Neural cell (in vitro differentiated cells): ENCODE results near the gene KSR2. TPM values are rescaled to one million over a fixed set of nuclear protein-coding genes. Genes with fewer than 3 reads are reported as not detected.
"Not testable (repeated sequence)": the region's sequence is repeated elsewhere in the genome, so short reads cannot be mapped to it uniquely, and the experiment has no call there.

Experiments used
- H2AFZ ChIP-seq: fragments of 200-600, 300-800 bp; sonication (generic), shearing (Covaris generic); 2 replicates; pipeline ENCODE4 v1.6.0; 2014; ENCODE audit warnings: low read depth, mild to moderate bottlenecking, antibody characterized with exemption, low read length, moderate library complexity
- H3F3A ChIP-seq: fragments of 200-600 bp; shearing (Covaris generic); 2 replicates; pipeline ENCODE4 v1.6.1; 2016; ENCODE audit warnings: mild to moderate bottlenecking, moderate library complexity, mixed read lengths, antibody characterized with exemption, low read length; ENCODE audit not compliant: insufficient read depth, poor library complexity, severe bottlenecking
- H3K27ac ChIP-seq: fragments of 200-600, 300-800 bp; sonication (generic), shearing (Covaris generic); 2 replicates; pipeline ENCODE4 v1.5.1; 2014; ENCODE audit warnings: mild to moderate bottlenecking, low read length, moderate library complexity
- H3K27me3 ChIP-seq: fragments of 300-800, 200-600 bp; sonication (generic), shearing (Covaris generic); 2 replicates; pipeline ENCODE4 v1.6.0; 2014; ENCODE audit warnings: mild to moderate bottlenecking, low read depth, low read length, moderate library complexity; ENCODE audit not compliant: insufficient read depth
- H3K36me3 ChIP-seq: fragments of 300-800, 200-600 bp; sonication (generic), shearing (Covaris generic); 2 replicates; pipeline ENCODE4 v1.5.1; 2014; ENCODE audit warnings: mild to moderate bottlenecking, antibody characterized with exemption, low read length, moderate library complexity; ENCODE audit not compliant: insufficient read depth
- H3K4me2 ChIP-seq: fragments of 300-800, 200-600 bp; sonication (generic), shearing (Covaris generic); 2 replicates; pipeline ENCODE4 v1.6.0; 2014; ENCODE audit warnings: mild to moderate bottlenecking, low read length
- H3K4me3 ChIP-seq: fragments of 300-800, 200-600 bp; sonication (generic), shearing (Covaris generic); 2 replicates; pipeline ENCODE4 v1.5.1; 2014; ENCODE audit warnings: mild to moderate bottlenecking, low read length, moderate library complexity
- H3K79me2 ChIP-seq: fragments of 200-600 bp; shearing (Covaris generic); replicated peaks from 2 replicates; pipeline ENCODE4 v1.6.0; 2014; ENCODE audit warnings: mild to moderate bottlenecking, low read length, moderate library complexity; ENCODE audit not compliant: insufficient read depth
- H3K9ac ChIP-seq: fragments of 300-800, 200-600 bp; sonication (generic), shearing (Covaris generic); 2 replicates; pipeline ENCODE4 v1.6.1; 2016; ENCODE audit warnings: mild to moderate bottlenecking, low read length, mixed read lengths
- H3K9me2 ChIP-seq: fragments of 200-600 bp; shearing (Covaris generic); 2 replicates; pipeline ENCODE4 v1.6.1; 2016; ENCODE audit warnings: mild to moderate bottlenecking, low read length, mixed read lengths; ENCODE audit not compliant: insufficient read depth
- H3K9me3 ChIP-seq: fragments of 200-600, 300-800 bp; sonication (generic), shearing (Covaris generic); 2 replicates; pipeline ENCODE4 v1.6.1; 2016; ENCODE audit warnings: mild to moderate bottlenecking, mixed run types, low read length, moderate library complexity, mixed read lengths
- H4K20me1 ChIP-seq: fragments of 200-600 bp; shearing (Covaris generic); 2 replicates; pipeline ENCODE4 v1.6.1; 2016; ENCODE audit warnings: mild to moderate bottlenecking, mixed run types; ENCODE audit not compliant: insufficient read depth
- EP300 ChIP-seq: fragments of 450-650 bp; conservative IDR thresholded peaks from 2 replicates; pipeline ENCODE4 v1.6.1; 2014; ENCODE audit warnings: antibody characterized with exemption, mild to moderate bottlenecking, moderate library complexity; ENCODE audit not compliant: poor library complexity, severe bottlenecking
- EZH2 ChIP-seq: fragments of 200-600, 300-800 bp; shearing (Covaris generic), sonication (generic); IDR thresholded peaks from 2 replicates; pipeline ENCODE4 v1.6.1; 2014; ENCODE audit warnings: antibody characterized with exemption, low read length, borderline replicate concordance, mild to moderate bottlenecking; ENCODE audit not compliant: insufficient read depth, poor library complexity, severe bottlenecking
- MXI1 ChIP-seq: fragments of 450-650 bp; conservative IDR thresholded peaks from 2 replicates; pipeline ENCODE4 v1.6.1; 2014; ENCODE audit warnings: antibody characterized with exemption, mild to moderate bottlenecking; ENCODE audit not compliant: poor library complexity, severe bottlenecking
- POLR2AphosphoS5 ChIP-seq: IDR thresholded peaks from 2 replicates; pipeline ENCODE4 v1.6.1; 2012
- RAD21 ChIP-seq: fragments of 450-650 bp; conservative IDR thresholded peaks from 2 replicates; pipeline ENCODE4 v1.6.1; 2014; ENCODE audit warnings: antibody characterized with exemption, mild to moderate bottlenecking, moderate library complexity
- SMC3 ChIP-seq: fragments of 450-650 bp; conservative IDR thresholded peaks from 2 replicates; pipeline ENCODE4 v1.6.1; 2014; ENCODE audit warnings: antibody characterized with exemption, mild to moderate bottlenecking, moderate library complexity; ENCODE audit not compliant: poor library complexity
- TAF1 ChIP-seq: IDR thresholded peaks from 2 replicates; pipeline ENCODE4 v1.6.1; 2012; ENCODE audit warnings: low read depth
- polyA plus RNA-seq: library from polyadenylated mRNA; depleted of rRNA; stranded (reverse); fragments of >200 nt; gene quantifications from 2 replicates; pipeline ENCODE4 v1.2.3, GENCODE V29; 2014
- TF ChIP-seq, protein P1 (sequence below): IDR thresholded peaks from 2 replicates; pipeline ENCODE4 v1.6.1; 2012; ENCODE audit warnings: borderline replicate concordance
- TF ChIP-seq, protein P2 (sequence below): fragments of 450-650 bp; IDR thresholded peaks from 2 replicates; pipeline ENCODE4 v1.5.1; 2014; ENCODE audit warnings: antibody characterized with exemption, mild to moderate bottlenecking, moderate library complexity; ENCODE audit not compliant: poor library complexity, severe bottlenecking

The KSR2 gene
- polyA plus RNA-seq, 1 donor from 2014 or later: 3.0 TPM

DNA sequence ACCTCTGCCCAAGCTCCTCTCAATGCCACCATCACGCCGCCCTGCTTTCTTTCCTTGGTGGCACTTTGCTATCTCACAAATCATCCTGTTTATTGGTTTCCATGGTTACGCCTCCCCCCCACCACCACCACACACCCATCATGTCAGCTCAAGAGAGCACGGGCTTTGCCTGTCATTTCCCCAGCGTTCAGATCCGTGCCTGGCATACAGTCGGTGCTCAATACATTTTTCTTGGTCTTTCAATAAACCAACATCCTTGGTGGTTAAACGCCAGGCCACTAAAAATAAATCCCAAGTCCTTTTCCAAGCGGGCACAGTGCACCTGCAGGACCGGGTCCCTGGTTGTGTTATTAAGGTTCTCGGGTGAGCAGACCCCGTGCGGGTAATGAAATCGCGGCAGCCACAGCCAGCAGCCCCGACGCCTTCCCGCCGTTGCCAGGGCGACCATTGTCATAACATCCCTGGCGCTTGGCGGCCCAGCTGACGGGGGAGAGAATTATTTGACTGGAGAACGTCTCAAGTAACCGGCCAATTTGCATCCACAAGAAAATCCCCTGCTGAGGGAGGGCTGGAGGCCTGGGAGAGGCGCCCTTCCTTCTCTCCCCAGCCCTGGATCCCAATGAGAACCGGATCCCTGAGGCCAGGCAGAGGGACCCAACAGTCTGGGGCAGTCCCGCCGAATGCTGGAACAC, 92.9 kb downstream of the KSR2 start:
- H3K27ac ChIP-seq: peak overlapping the region; percentile 96
- no peaks in the 10 kb centered on the region for H3K36me3 ChIP-seq
- H3K9me2 ChIP-seq: no peaks in the 10 kb centered on the region
- H4K20me1 ChIP-seq: no peaks in the 10 kb centered on the region
- peak overlapping the region; percentile 96 for H3K4me2 ChIP-seq
- peak; percentile 44 for TF ChIP-seq RAD21
- TF ChIP-seq, protein P1, sequence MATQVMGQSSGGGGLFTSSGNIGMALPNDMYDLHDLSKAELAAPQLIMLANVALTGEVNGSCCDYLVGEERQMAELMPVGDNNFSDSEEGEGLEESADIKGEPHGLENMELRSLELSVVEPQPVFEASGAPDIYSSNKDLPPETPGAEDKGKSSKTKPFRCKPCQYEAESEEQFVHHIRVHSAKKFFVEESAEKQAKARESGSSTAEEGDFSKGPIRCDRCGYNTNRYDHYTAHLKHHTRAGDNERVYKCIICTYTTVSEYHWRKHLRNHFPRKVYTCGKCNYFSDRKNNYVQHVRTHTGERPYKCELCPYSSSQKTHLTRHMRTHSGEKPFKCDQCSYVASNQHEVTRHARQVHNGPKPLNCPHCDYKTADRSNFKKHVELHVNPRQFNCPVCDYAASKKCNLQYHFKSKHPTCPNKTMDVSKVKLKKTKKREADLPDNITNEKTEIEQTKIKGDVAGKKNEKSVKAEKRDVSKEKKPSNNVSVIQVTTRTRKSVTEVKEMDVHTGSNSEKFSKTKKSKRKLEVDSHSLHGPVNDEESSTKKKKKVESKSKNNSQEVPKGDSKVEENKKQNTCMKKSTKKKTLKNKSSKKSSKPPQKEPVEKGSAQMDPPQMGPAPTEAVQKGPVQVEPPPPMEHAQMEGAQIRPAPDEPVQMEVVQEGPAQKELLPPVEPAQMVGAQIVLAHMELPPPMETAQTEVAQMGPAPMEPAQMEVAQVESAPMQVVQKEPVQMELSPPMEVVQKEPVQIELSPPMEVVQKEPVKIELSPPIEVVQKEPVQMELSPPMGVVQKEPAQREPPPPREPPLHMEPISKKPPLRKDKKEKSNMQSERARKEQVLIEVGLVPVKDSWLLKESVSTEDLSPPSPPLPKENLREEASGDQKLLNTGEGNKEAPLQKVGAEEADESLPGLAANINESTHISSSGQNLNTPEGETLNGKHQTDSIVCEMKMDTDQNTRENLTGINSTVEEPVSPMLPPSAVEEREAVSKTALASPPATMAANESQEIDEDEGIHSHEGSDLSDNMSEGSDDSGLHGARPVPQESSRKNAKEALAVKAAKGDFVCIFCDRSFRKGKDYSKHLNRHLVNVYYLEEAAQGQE: peak; percentile 61
- TF ChIP-seq EZH2: no peak
- TF ChIP-seq SMC3: peak; percentile 60
- no peak for TF ChIP-seq TAF1
- TF ChIP-seq, protein P2, sequence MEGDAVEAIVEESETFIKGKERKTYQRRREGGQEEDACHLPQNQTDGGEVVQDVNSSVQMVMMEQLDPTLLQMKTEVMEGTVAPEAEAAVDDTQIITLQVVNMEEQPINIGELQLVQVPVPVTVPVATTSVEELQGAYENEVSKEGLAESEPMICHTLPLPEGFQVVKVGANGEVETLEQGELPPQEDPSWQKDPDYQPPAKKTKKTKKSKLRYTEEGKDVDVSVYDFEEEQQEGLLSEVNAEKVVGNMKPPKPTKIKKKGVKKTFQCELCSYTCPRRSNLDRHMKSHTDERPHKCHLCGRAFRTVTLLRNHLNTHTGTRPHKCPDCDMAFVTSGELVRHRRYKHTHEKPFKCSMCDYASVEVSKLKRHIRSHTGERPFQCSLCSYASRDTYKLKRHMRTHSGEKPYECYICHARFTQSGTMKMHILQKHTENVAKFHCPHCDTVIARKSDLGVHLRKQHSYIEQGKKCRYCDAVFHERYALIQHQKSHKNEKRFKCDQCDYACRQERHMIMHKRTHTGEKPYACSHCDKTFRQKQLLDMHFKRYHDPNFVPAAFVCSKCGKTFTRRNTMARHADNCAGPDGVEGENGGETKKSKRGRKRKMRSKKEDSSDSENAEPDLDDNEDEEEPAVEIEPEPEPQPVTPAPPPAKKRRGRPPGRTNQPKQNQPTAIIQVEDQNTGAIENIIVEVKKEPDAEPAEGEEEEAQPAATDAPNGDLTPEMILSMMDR: no peak
- TF ChIP-seq EP300: peak; percentile 89
- peak; percentile 94 for TF ChIP-seq MXI1
- TF ChIP-seq POLR2AphosphoS5: peak; percentile 45
- no peaks in the 10 kb centered on the region for H3K79me2 ChIP-seq
- peak overlapping the region; percentile 76 for H3K9ac ChIP-seq
- H3K4me3 ChIP-seq: peak overlapping the region; percentile 65
- no peaks in the 10 kb centered on the region for H3K9me3 ChIP-seq
- no peaks in the 10 kb centered on the region for H3K27me3 ChIP-seq
- peaks cover 8% of the 10 kb centered on the region for H3F3A ChIP-seq
- peak overlapping the region; percentile 29 for H2AFZ ChIP-seq

DNA sequence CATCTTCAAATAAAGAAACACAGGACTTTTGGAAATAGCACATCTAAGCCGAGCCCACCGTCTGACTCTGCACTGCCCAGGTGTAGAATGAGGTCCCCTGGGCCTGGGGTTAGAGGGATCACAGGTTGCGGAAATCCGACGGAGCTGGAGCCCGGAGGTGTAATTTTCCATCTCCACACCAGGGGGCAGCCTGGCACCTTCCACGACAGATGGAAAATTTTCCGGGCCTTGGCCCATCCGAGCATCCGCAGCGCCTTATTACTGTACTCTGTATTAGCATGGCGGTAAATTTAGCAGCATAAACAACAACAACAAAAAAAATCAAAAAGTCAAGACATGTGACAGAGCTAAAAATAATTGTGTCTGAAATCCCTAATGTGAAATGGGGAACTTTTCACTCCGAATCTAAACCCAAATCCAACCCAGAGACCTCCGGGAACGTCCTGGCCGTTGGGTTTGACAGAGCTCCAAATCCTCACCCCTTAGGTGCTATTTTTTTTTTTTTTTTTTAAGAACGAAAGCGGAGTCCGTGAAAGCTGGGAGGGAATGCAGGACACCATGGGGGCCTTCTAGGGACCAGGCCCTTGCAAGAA, 93.9 kb downstream of the KSR2 start:
- H4K20me1 ChIP-seq: no peaks in the 10 kb centered on the region
- H3K9ac ChIP-seq: peak overlapping the region; percentile 76
- no peaks in the 10 kb centered on the region for H3K36me3 ChIP-seq
- H2AFZ ChIP-seq: no peak overlapping the region
- peak overlapping the region; percentile 65 for H3K4me3 ChIP-seq
- H3K27me3 ChIP-seq: no peaks in the 10 kb centered on the region
- TF ChIP-seq SMC3: peak; percentile 94
- TF ChIP-seq, protein P1: no peak
- peak; percentile 92 for TF ChIP-seq RAD21
- TF ChIP-seq MXI1: no peak
- no peak for TF ChIP-seq EZH2
- TF ChIP-seq POLR2AphosphoS5: no peak
- TF ChIP-seq, protein P2: peak; percentile 88
- H3K4me2 ChIP-seq: peak overlapping the region; percentile 96
- H3F3A ChIP-seq: peaks cover 8% of the 10 kb centered on the region
- H3K79me2 ChIP-seq: no peaks in the 10 kb centered on the region
- H3K9me2 ChIP-seq: no peaks in the 10 kb centered on the region
- H3K27ac ChIP-seq: peak overlapping the region; percentile 96
- H3K9me3 ChIP-seq: no peaks in the 10 kb centered on the region

DNA sequence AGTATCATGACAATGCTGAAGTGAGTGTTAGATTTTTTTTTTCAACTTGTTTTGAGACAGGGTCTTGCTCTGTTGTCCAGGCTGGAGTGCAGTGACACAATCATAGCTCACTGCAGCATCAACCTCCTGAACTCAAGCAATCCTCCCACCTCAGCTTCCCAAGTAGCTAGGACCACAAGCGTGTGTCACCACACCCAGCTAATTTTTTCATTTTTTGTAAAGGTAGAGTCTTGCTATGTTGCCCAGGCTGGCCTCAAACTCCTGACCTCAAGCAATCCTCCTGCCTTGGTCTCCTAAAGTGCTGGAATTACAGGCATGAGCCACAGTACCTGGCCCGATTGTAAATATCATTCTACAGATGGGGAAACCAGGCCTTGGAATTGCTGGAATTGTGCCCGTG, 94.6 kb downstream of the KSR2 start:
- not testable (repeated sequence) for H3K36me3 ChIP-seq, H3K27me3 ChIP-seq, H3K27ac ChIP-seq, H2AFZ ChIP-seq, H3K4me2 ChIP-seq, H3K9ac ChIP-seq, H3K9me2 ChIP-seq, H3K79me2 ChIP-seq, H4K20me1 ChIP-seq, H3K4me3 ChIP-seq, H3K9me3 ChIP-seq, H3F3A ChIP-seq
